ENCODE results near the gene TMEM109.

DNA sequence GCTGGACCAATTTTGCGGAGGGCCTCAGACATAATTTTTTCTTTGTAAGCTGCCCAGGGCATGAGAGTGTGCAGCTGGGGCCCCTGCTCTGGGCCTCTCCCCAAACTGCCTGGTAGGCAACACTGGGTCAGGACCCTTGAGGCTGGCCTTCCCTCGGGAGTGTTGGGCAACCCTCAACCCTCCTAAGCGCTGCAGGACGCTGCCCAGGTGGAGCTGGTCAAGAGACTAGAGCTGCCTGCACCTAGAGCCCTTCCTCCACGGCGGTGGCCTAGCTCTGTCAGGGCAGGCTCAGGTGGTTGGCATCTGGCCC, 9.8 kb downstream of the TMEM109 start:
- no peak for TF ChIP-seq POLR2A (IDR thresholded peaks at IDR 0.05)
- TF ChIP-seq CTCF (IDR thresholded peaks at IDR 0.05) = no peak
